HCT116 (cell line): ENCODE data around the gene UBE2D4. TPM values are rescaled to one million over a fixed set of nuclear protein-coding genes. Genes with fewer than 3 reads are reported as not detected.

Source experiments
- ATAC-seq: fragments of 200-7000 bp; cut with Tn5 transposase; 2 replicates; pipeline ENCODE4 v1.9.1; 2020; ENCODE audit warnings: mild to moderate bottlenecking, moderate library complexity
- BruUV-seq: library from RNA; stranded (reverse); fragments of 400-500 nt; replicated peaks from 2 replicates; lab custom pipeline; 2021; lab: Mats Ljungman, UMichigan
- CTCF ChIA-PET: fragments of 300-600 bp; sonication (Branson Sonifier 250); formaldehyde crosslinking; loops from one replicate; lab custom pipeline; 2021; ENCODE audit warnings: antibody characterized with exemption; lab: Charles Lee
- POLR2A ChIA-PET: fragments of 300-600, 350-600 bp; sonication (Branson Sonifier 250); formaldehyde crosslinking; loops from one replicate; lab custom pipeline; 2021; ENCODE audit warnings: antibody characterized with exemption; lab: Charles Lee
- RAD21 ChIA-PET, 2 experiments: fragments of 300-600 bp; sonication (Branson Sonifier 250); formaldehyde crosslinking; loops; one replicate each; lab custom pipeline; 2023; ENCODE audit warnings: low total read pairs in 2 of 2; ENCODE audit not compliant: uncharacterized antibody in 2 of 2, unreplicated experiment in 2 of 2, low non-redundant PET in 1 of 2; lab: Charles Lee
- DNase-seq: peaks from one replicate; pipeline ENCODE4 v3.0.0-alpha.2; 2010; ENCODE audit warnings: low read depth, low spot score
- H2AFZ ChIP-seq: fragments of 200-600 bp; shearing (Covaris generic), sonication (generic); 2 replicates; pipeline ENCODE4 v1.6.1; 2017; ENCODE audit warnings: low read depth, mixed run types, mixed read lengths, antibody characterized with exemption, low read length; ENCODE audit not compliant: poor library complexity, severe bottlenecking
- H3K27ac ChIP-seq: 2 replicates; pipeline ENCODE4 v1.5.1; 2012; ENCODE audit warnings: low read depth, low read length
- H3K27me3 ChIP-seq: fragments of 200-600 bp; sonication (generic); 2 replicates; pipeline ENCODE4 v1.6.1; 2016; ENCODE audit warnings: mixed run types, low read length, mixed read lengths; ENCODE audit not compliant: insufficient read depth
- H3K36me3 ChIP-seq, 2 experiments: fragments of 200-500 bp in 1 of 2; fragments of 200-600 bp in 1 of 2; sonication (Bioruptor generic) in 1 of 2; sonication (generic) in 1 of 2; 2 replicates each; pipeline versions ENCODE4 v1.5.1 to v1.6.1; 2014 to 2016; ENCODE audit warnings: low read length in 2 of 2, inconsistent platforms in 1 of 2, mixed read lengths in 1 of 2, mixed run types in 1 of 2; ENCODE audit not compliant: insufficient read depth in 2 of 2, control insufficient read depth in 1 of 2
- H3K4me1 ChIP-seq, 2 experiments: fragments of 200-600 bp in 1 of 2; sonication (generic) in 1 of 2; 2 replicates each; pipeline versions ENCODE4 v1.5.1 to v1.6.1; 2012 to 2017; ENCODE audit warnings: low read length in 2 of 2, inconsistent platforms in 1 of 2, mild to moderate bottlenecking in 1 of 2, mixed read lengths in 1 of 2, mixed run types in 1 of 2, moderate library complexity in 1 of 2; ENCODE audit not compliant: insufficient read depth in 2 of 2, control insufficient read depth in 1 of 2
- H3K4me2 ChIP-seq: fragments of 200-600 bp; sonication (generic); 2 replicates; pipeline ENCODE4 v1.6.1; 2017; ENCODE audit warnings: mixed run types, low read length, mixed read lengths
- H3K4me3 ChIP-seq, 2 experiments: fragments of 200-600 bp in 1 of 2; sonication (generic) in 1 of 2; replicated peaks in 1 of 2; 2 replicates each; pipeline ENCODE4 v1.5.1; 2011 to 2016; ENCODE audit warnings: low read length in 2 of 2, control low read depth in 1 of 2, low read depth in 1 of 2, mild to moderate bottlenecking in 1 of 2, mixed read lengths in 1 of 2, mixed run types in 1 of 2
- H3K79me2 ChIP-seq: fragments of 200-600 bp; sonication (generic); 2 replicates; pipeline ENCODE4 v1.6.1; 2017; ENCODE audit warnings: mild to moderate bottlenecking, mixed run types, low read length, moderate library complexity, mixed read lengths; ENCODE audit not compliant: insufficient read depth
- H3K9ac ChIP-seq: fragments of 200-600 bp; sonication (generic); 2 replicates; pipeline ENCODE4 v1.6.1; 2016; ENCODE audit warnings: low read length, mixed read lengths
- H3K9me2 ChIP-seq: fragments of 200-600 bp; sonication (generic), shearing (Covaris generic); 2 replicates; pipeline ENCODE4 v1.6.1; 2017; ENCODE audit warnings: mixed run types, mild to moderate bottlenecking, moderate library complexity; ENCODE audit not compliant: insufficient read depth
- H3K9me3 ChIP-seq, 2 experiments: fragments of 200-500 bp in 1 of 2; fragments of 200-600 bp in 1 of 2; sonication (Bioruptor generic) in 1 of 2; sonication (generic) in 1 of 2; 2 replicates each; pipeline ENCODE4 v1.6.1; 2014 to 2017; ENCODE audit warnings: low read length in 2 of 2, mixed read lengths in 2 of 2, inconsistent platforms in 1 of 2, low read depth in 1 of 2, mild to moderate bottlenecking in 1 of 2, mixed run types in 1 of 2, moderate library complexity in 1 of 2; ENCODE audit not compliant: control insufficient read depth in 1 of 2, insufficient read depth in 1 of 2
- H4K20me1 ChIP-seq: fragments of 200-600 bp; sonication (generic), shearing (Covaris generic); 2 replicates; pipeline ENCODE4 v1.6.1; 2017; ENCODE audit warnings: mixed run types, mild to moderate bottlenecking, moderate library complexity; ENCODE audit not compliant: insufficient read depth
- CEBPB ChIP-seq: IDR thresholded peaks from 2 replicates; pipeline ENCODE4 v1.6.1; 2012; ENCODE audit warnings: low read depth
- EGR1 ChIP-seq: IDR thresholded peaks from 2 replicates; pipeline ENCODE4 v1.6.1; 2012; ENCODE audit warnings: low read depth
- ELF1 ChIP-seq: IDR thresholded peaks from 2 replicates; pipeline ENCODE4 v1.6.1; 2012; ENCODE audit warnings: low read depth, borderline replicate concordance
- EZH2 ChIP-seq: fragments of 200-600 bp; sonication (generic); IDR thresholded peaks from 2 replicates; pipeline ENCODE4 v1.6.1; 2017; ENCODE audit warnings: antibody characterized with exemption, mixed run types
- FOSL1 ChIP-seq: IDR thresholded peaks from 2 replicates; pipeline ENCODE4 v1.6.1; 2012; ENCODE audit warnings: low read depth
- RAD21 ChIP-seq: IDR thresholded peaks from 2 replicates; pipeline ENCODE4 v1.6.1; 2012; ENCODE audit warnings: low read depth, mild to moderate bottlenecking
- SIN3A ChIP-seq: IDR thresholded peaks from 2 replicates; pipeline ENCODE4 v1.6.1; 2012; ENCODE audit warnings: low read depth
- SP1 ChIP-seq: IDR thresholded peaks from 2 replicates; pipeline ENCODE4 v1.6.1; 2012; ENCODE audit warnings: low read depth
- SRF ChIP-seq: IDR thresholded peaks from 2 replicates; pipeline ENCODE4 v1.6.1; 2012; ENCODE audit warnings: low read depth
- TCF7L2 ChIP-seq: IDR thresholded peaks from 2 replicates; pipeline ENCODE4 v1.7.0; 2011; ENCODE audit warnings: borderline replicate concordance, inconsistent platforms; ENCODE audit not compliant: insufficient read depth, insufficient read length; ENCODE audit errors: extremely low read depth
- ZFX ChIP-seq: fragments of 450-650 bp; IDR thresholded peaks from 2 replicates; pipeline ENCODE4 v1.6.1; 2017
- ZNF274 ChIP-seq: fragments of 200-500 bp; sonication (Bioruptor generic); IDR thresholded peaks from 2 replicates; pipeline ENCODE4 v1.6.1; 2014; ENCODE audit warnings: mild to moderate bottlenecking, low read depth, low read length, inconsistent platforms
- intact Hi-C: fragments of 100-400 bp; cut with micrococcal nuclease; formaldehyde crosslinking; loops from 2 replicates; pipeline ENCODE4 v1.10.0; 2022
- total RNA-seq: library from RNA; stranded (reverse); gene quantifications from one replicate; pipeline ENCODE4 v1.2.1, GENCODE V29; 2021; ENCODE audit not compliant: unreplicated experiment
- TF ChIP-seq, protein P1 (sequence below): IDR thresholded peaks from 2 replicates; pipeline ENCODE4 v1.6.1; 2012; ENCODE audit warnings: low read depth
- TF ChIP-seq, protein P2 (sequence below): IDR thresholded peaks from 2 replicates; pipeline ENCODE4 v1.6.1; 2011; ENCODE audit warnings: mild to moderate bottlenecking, low read length, moderate library complexity; ENCODE audit not compliant: insufficient replicate concordance; ENCODE audit errors: extremely low read depth
- TF ChIP-seq, protein P3 (sequence below): IDR thresholded peaks from 2 replicates; pipeline ENCODE4 v1.6.1; 2012
- TF ChIP-seq, protein P4 (sequence below), 3 experiments: fragments of 200-600 bp in 1 of 3; sonication (generic) in 1 of 3; IDR thresholded peaks in 2 of 3; conservative IDR thresholded peaks in 1 of 3; 2 replicates each; pipeline ENCODE4 v1.5.1; 2012 to 2017; ENCODE audit warnings: low read depth in 2 of 3, low read length in 2 of 3, antibody characterized with exemption in 1 of 3, borderline replicate concordance in 1 of 3, control low read depth in 1 of 3, mild to moderate bottlenecking in 1 of 3, mixed read lengths in 1 of 3, mixed run types in 1 of 3, moderate library complexity in 1 of 3; ENCODE audit not compliant: insufficient read depth in 1 of 3
- TF ChIP-seq, protein P5 (sequence below): IDR thresholded peaks from 2 replicates; pipeline ENCODE4 v1.6.1; 2012

Gene UBE2D4
- total RNA-seq, 1 experiment from 2014 or later, result 12.9 TPM

DNA sequence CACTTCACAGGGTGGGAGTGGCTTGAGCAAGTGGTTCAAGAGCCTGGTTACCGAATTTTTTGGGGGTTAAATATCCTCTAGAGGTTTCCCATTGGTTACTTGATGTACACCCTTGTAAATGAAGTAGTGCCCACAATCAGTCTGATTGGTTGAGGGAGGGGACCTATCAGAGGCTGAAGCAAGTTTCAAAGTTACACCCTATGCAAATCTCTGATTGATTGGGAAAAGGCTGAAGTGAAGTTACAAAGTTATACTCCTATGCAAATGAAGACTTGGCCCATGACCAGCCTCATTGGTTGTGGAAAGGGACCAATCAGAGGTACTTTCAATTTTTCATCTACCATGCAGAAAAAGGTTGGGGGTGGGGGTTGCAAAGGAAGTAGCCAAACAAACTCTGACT, 34.7 kb downstream of the UBE2D4 start:
- Histone ChIP-seq H2AFZ (no peak overlapping the region), H3K4me3 (no peak overlapping the region), H3K4me2 (no peak overlapping the region), H3K4me1 (peaks cover 8 to 10% of the 10 kb centered on the region in 2 experiments; a peak in 3 of 4 replicates), H3K36me3 (no peaks in the 10 kb centered on the region), H3K9ac (no peak overlapping the region), H3K79me2 (no peaks in the 10 kb centered on the region), H3K9me2 (no peaks in the 10 kb centered on the region), H3K27ac (no peak overlapping the region), H4K20me1 (no peaks in the 10 kb centered on the region), H3K9me3 (no peaks in the 10 kb centered on the region), H3K27me3 (no peaks in the 10 kb centered on the region)
- CTCF ChIA-PET, result no interaction called here
- POLR2A ChIA-PET, result no interaction called here
- TF ChIP-seq SIN3A (no peak), ELF1 (no peak), EZH2 (no peak), SP1 (no peak), TCF7L2 (no peak), FOSL1 (no peak), ZNF274 (no peak), RAD21 (no peak), CEBPB (no peak), ZFX (no peak), EGR1 (no peak), SRF (no peak)
- TF ChIP-seq, protein P1, sequence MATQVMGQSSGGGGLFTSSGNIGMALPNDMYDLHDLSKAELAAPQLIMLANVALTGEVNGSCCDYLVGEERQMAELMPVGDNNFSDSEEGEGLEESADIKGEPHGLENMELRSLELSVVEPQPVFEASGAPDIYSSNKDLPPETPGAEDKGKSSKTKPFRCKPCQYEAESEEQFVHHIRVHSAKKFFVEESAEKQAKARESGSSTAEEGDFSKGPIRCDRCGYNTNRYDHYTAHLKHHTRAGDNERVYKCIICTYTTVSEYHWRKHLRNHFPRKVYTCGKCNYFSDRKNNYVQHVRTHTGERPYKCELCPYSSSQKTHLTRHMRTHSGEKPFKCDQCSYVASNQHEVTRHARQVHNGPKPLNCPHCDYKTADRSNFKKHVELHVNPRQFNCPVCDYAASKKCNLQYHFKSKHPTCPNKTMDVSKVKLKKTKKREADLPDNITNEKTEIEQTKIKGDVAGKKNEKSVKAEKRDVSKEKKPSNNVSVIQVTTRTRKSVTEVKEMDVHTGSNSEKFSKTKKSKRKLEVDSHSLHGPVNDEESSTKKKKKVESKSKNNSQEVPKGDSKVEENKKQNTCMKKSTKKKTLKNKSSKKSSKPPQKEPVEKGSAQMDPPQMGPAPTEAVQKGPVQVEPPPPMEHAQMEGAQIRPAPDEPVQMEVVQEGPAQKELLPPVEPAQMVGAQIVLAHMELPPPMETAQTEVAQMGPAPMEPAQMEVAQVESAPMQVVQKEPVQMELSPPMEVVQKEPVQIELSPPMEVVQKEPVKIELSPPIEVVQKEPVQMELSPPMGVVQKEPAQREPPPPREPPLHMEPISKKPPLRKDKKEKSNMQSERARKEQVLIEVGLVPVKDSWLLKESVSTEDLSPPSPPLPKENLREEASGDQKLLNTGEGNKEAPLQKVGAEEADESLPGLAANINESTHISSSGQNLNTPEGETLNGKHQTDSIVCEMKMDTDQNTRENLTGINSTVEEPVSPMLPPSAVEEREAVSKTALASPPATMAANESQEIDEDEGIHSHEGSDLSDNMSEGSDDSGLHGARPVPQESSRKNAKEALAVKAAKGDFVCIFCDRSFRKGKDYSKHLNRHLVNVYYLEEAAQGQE, result no peak
- TF ChIP-seq, protein P2, sequence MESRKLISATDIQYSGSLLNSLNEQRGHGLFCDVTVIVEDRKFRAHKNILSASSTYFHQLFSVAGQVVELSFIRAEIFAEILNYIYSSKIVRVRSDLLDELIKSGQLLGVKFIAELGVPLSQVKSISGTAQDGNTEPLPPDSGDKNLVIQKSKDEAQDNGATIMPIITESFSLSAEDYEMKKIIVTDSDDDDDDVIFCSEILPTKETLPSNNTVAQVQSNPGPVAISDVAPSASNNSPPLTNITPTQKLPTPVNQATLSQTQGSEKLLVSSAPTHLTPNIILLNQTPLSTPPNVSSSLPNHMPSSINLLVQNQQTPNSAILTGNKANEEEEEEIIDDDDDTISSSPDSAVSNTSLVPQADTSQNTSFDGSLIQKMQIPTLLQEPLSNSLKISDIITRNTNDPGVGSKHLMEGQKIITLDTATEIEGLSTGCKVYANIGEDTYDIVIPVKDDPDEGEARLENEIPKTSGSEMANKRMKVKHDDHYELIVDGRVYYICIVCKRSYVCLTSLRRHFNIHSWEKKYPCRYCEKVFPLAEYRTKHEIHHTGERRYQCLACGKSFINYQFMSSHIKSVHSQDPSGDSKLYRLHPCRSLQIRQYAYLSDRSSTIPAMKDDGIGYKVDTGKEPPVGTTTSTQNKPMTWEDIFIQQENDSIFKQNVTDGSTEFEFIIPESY, result no peak
- TF ChIP-seq, protein P3, sequence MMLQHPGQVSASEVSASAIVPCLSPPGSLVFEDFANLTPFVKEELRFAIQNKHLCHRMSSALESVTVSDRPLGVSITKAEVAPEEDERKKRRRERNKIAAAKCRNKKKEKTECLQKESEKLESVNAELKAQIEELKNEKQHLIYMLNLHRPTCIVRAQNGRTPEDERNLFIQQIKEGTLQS, result no peak
- TF ChIP-seq, protein P4, sequence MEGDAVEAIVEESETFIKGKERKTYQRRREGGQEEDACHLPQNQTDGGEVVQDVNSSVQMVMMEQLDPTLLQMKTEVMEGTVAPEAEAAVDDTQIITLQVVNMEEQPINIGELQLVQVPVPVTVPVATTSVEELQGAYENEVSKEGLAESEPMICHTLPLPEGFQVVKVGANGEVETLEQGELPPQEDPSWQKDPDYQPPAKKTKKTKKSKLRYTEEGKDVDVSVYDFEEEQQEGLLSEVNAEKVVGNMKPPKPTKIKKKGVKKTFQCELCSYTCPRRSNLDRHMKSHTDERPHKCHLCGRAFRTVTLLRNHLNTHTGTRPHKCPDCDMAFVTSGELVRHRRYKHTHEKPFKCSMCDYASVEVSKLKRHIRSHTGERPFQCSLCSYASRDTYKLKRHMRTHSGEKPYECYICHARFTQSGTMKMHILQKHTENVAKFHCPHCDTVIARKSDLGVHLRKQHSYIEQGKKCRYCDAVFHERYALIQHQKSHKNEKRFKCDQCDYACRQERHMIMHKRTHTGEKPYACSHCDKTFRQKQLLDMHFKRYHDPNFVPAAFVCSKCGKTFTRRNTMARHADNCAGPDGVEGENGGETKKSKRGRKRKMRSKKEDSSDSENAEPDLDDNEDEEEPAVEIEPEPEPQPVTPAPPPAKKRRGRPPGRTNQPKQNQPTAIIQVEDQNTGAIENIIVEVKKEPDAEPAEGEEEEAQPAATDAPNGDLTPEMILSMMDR (IDR thresholded peaks at IDR 0.05 in 2 of 3, conservative IDR thresholded peaks at IDR 0.05 in 1 of 3; ENCODE audit: borderline replicate concordance in 1 of 3, insufficient read depth in 1 of 3, low read depth in 2 of 3, low read length in 2 of 3), result no peak
- TF ChIP-seq, protein P5, sequence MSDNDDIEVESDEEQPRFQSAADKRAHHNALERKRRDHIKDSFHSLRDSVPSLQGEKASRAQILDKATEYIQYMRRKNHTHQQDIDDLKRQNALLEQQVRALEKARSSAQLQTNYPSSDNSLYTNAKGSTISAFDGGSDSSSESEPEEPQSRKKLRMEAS, result no peak
- RAD21 ChIA-PET, result no interaction called here
- DNase-seq (no peak), ATAC-seq (no peak)
- no TSS peak for BruUV-seq
- intact Hi-C loops, result no loop called here
